ENCODE results near the gene HGS. TPM values are rescaled to one million over a fixed set of nuclear protein-coding genes. Genes with fewer than 3 reads are reported as not detected.

Gene HGS
- total and polyA plus RNA-seq, 2 of the 13 experiments (the other 11 are each of a cell fraction or from before 2014, with no cell fraction given) = 73.3 to 78.1 TPM

GRCh38 chr17:81713556-81714411 lies 30.0 kb downstream of the HGS start (continued):
- TF ChIP-seq, protein P1, sequence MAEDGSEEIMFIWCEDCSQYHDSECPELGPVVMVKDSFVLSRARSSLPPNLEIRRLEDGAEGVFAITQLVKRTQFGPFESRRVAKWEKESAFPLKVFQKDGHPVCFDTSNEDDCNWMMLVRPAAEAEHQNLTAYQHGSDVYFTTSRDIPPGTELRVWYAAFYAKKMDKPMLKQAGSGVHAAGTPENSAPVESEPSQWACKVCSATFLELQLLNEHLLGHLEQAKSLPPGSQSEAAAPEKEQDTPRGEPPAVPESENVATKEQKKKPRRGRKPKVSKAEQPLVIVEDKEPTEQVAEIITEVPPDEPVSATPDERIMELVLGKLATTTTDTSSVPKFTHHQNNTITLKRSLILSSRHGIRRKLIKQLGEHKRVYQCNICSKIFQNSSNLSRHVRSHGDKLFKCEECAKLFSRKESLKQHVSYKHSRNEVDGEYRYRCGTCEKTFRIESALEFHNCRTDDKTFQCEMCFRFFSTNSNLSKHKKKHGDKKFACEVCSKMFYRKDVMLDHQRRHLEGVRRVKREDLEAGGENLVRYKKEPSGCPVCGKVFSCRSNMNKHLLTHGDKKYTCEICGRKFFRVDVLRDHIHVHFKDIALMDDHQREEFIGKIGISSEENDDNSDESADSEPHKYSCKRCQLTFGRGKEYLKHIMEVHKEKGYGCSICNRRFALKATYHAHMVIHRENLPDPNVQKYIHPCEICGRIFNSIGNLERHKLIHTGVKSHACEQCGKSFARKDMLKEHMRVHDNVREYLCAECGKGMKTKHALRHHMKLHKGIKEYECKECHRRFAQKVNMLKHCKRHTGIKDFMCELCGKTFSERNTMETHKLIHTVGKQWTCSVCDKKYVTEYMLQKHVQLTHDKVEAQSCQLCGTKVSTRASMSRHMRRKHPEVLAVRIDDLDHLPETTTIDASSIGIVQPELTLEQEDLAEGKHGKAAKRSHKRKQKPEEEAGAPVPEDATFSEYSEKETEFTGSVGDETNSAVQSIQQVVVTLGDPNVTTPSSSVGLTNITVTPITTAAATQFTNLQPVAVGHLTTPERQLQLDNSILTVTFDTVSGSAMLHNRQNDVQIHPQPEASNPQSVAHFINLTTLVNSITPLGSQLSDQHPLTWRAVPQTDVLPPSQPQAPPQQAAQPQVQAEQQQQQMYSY (CRISPR knock-in tag; IDR thresholded peaks at IDR 0.05) = no peak
- TF ChIP-seq FOXC1 (CRISPR knock-in tag; IDR thresholded peaks at IDR 0.05; ENCODE audit: borderline replicate concordance) = peak; percentile 60; the same call in 1 of the 2 replicates
- peak; percentile 81; the same call in 1 of the 2 replicates for TF ChIP-seq ZNF430 (CRISPR knock-in tag; IDR thresholded peaks at IDR 0.05)
- TF ChIP-seq ZNF224 (CRISPR knock-in tag; IDR thresholded peaks at IDR 0.05) = 0 out of 2 replicates have a peak, but pooled peaks have one; percentile 23
- TF ChIP-seq MED8 (CRISPR knock-in tag; IDR thresholded peaks at IDR 0.05; ENCODE audit: insufficient replicate concordance) = peak; percentile 32
- no peak for TF ChIP-seq HNF1A (IDR thresholded peaks at IDR 0.05; ENCODE audit: low read depth)
- peak; percentile 67; the same call in 1 of the 2 replicates for TF ChIP-seq HNF1A (CRISPR knock-in tag; IDR thresholded peaks at IDR 0.05; ENCODE audit: borderline replicate concordance)
- 0 out of 2 replicates have a peak, but pooled peaks have one; percentile 10 for TF ChIP-seq RELA (CRISPR knock-in tag; IDR thresholded peaks at IDR 0.05)
- no peak; the same call in none of the 2 replicates for TF ChIP-seq ESRRA (CRISPR knock-in tag; IDR thresholded peaks at IDR 0.05; ENCODE audit: low read depth)
- TF ChIP-seq NR2F2 (IDR thresholded peaks at IDR 0.05; ENCODE audit: borderline replicate concordance, low read depth) = peak; percentile 40; the same call in 1 of the 2 replicates
- TF ChIP-seq ARID3A (IDR thresholded peaks at IDR 0.05; ENCODE audit: low read depth, low read length) = no peak
- no peak for TF ChIP-seq HDAC6 (IDR thresholded peaks at IDR 0.05; ENCODE audit: low read depth, low read length)
- TF ChIP-seq ZNF44 (CRISPR knock-in tag; IDR thresholded peaks at IDR 0.05) = no peak
- TF ChIP-seq ZBTB33 (CRISPR knock-in tag; IDR thresholded peaks at IDR 0.05) = no peak; the same call in 1 of the 2 replicates
